HG03565 (cell line): ENCODE results near the gene CPD.

Experiments
- ATAC-seq: cut with Tn5 transposase; IDR thresholded peaks from one replicate; pipeline ENCODE4 v1.9.1; 2021; ENCODE audit warnings: mild to moderate bottlenecking, moderate library complexity; ENCODE audit not compliant: unreplicated experiment

The CPD gene

GRCh38 chr17:30483159-30483558 is 104.4 kb downstream of the CPD start:
- no peak for ATAC-seq

GRCh38 chr17:30493780-30494179 is 115.1 kb downstream of the CPD start:
- no peak for ATAC-seq

DNA sequence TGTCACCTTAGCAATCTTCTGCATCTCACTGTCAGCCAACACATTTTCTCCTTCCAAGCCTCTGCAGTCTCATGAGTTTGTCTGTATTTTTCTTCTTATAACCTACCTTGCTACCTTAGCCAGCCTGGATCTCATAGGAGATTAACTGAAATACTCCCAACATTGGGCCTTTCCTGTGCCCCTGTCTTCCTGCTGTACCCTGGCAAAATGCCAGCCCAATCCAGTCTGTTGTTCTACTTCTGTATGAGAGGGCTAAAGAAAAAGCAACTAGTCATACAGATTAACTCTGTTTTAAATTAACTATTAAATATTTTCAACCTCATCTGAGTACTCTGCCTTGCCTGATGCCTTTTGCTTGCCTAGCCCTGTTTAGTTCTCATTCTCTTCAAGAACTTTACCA is 116.9 kb downstream of the CPD start:
- ATAC-seq = no peak

DNA sequence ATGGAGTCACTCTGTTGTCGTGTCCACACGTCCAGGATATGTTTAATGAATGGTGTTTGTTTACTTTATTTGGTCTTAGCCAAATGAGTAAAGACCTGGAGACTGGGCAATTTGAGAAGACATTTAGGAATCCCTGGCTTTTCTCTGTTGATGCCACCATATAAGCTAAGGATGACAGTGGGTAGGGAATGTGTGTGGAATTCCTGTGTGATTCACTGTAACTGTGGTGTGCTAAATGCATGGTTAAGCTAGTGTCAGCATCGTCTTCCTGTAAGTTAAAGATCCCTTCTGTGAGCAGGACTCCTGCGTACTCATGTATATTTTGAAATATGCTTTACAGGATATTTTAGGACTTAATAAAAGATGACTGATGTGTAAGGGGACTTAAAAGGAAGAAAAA is 124.8 kb downstream of the CPD start:
- no peak for ATAC-seq

GRCh38 chr17:30505868-30506417 is 127.2 kb downstream of the CPD start:
- ATAC-seq = no peak

- ATAC-seq = no peak
Measured at GRCh38 chr17:30506481-30506880, 127.8 kb downstream of the CPD start.

GRCh38 chr17:30513346-30513745 is 134.6 kb downstream of the CPD start:
- no peak for ATAC-seq

DNA sequence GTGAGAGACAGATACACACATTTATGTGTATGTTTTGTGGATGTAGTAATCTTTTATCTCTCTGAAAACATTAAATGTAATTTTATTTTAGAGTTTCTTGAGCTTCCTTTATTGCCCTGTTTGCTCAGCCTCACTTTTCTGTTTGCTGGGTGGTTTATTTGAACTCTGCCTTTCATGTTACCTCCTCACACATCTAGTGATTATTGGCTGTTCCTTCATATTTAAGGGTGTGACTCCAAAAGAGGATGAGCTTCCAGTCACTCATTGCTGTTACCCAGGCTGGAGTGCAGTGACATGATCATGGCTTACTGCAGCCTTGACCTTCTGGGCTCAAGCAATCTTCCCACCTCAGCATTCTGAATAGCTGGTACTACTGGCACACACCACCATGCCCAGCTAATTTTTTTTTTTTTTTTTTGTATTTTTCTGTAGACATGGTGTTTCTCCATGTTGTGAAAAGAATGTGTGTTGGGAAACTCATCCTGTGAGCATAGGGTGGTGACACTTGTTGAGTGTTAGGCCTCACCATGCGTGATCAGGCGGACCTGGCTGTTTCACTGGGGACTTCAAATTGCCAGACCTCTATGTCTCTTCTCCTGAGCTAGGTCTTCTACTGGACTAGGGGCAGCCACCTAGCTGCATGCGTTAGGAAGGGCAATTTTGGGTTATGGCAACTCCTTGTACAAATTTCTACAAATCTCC is 136.3 kb downstream of the CPD start:
- no peak for ATAC-seq

- no peak for ATAC-seq
Measured at GRCh38 chr17:30517786-30518185, 139.1 kb downstream of the CPD start.

GRCh38 chr17:30519166-30519565 is 140.4 kb downstream of the CPD start:
- no peak for ATAC-seq
